WTC11 (cell line): ENCODE measurements around the gene VWDE.

ENCODE experiments used
- CREB1 ChIP-seq: sonication (generic); formaldehyde crosslinking; IDR thresholded peaks from 2 replicates; pipeline ENCODE4 v1.8.0; 2023; ENCODE audit warnings: mild to moderate bottlenecking, missing genetic modification reagents
- FOXP1 ChIP-seq: sonication (generic); formaldehyde crosslinking; IDR thresholded peaks from 2 replicates; pipeline ENCODE4 v1.8.0; 2022; ENCODE audit warnings: missing genetic modification reagents, mild to moderate bottlenecking, moderate library complexity, borderline replicate concordance
- MYBL2 ChIP-seq: sonication (generic); formaldehyde crosslinking; IDR thresholded peaks from 2 replicates; pipeline ENCODE4 v1.8.1; 2023; ENCODE audit warnings: mild to moderate bottlenecking, moderate library complexity, missing genetic modification reagents
- NR3C1 ChIP-seq: sonication (generic); formaldehyde crosslinking; conservative IDR thresholded peaks from 2 replicates; pipeline ENCODE4 v1.8.1; 2023; ENCODE audit warnings: low read depth, mild to moderate bottlenecking, missing genetic modification reagents
- SP1 ChIP-seq: sonication (generic); formaldehyde crosslinking; conservative IDR thresholded peaks from 2 replicates; pipeline ENCODE4 v1.8.1; 2022; ENCODE audit warnings: missing genetic modification reagents
- TCF7 ChIP-seq: sonication (generic); formaldehyde crosslinking; IDR thresholded peaks from 2 replicates; pipeline ENCODE4 v1.8.0; 2022; ENCODE audit warnings: mild to moderate bottlenecking, low read depth, missing genetic modification reagents, moderate library complexity
- ZNF121 ChIP-seq: sonication (generic); formaldehyde crosslinking; IDR thresholded peaks from 2 replicates; pipeline ENCODE4 v1.8.0; 2023; ENCODE audit warnings: missing genetic modification reagents
- ZNF232 ChIP-seq: sonication (generic); formaldehyde crosslinking; IDR thresholded peaks from 2 replicates; pipeline ENCODE4 v1.8.0; 2022; ENCODE audit warnings: mild to moderate bottlenecking, missing genetic modification reagents
- ZNF263 ChIP-seq: sonication (generic); formaldehyde crosslinking; IDR thresholded peaks from 2 replicates; pipeline ENCODE4 v1.8.1; 2022; ENCODE audit warnings: low read depth, mild to moderate bottlenecking, moderate library complexity, missing genetic modification reagents
- TF ChIP-seq, protein P1 (sequence below): sonication (generic); formaldehyde crosslinking; IDR thresholded peaks from 2 replicates; pipeline ENCODE4 v1.8.1; 2023; ENCODE audit warnings: mild to moderate bottlenecking, missing genetic modification reagents, moderate library complexity
- TF ChIP-seq, protein P2 (sequence below): sonication (generic); formaldehyde crosslinking; IDR thresholded peaks from 2 replicates; pipeline ENCODE4 v1.8.1; 2023; ENCODE audit warnings: mild to moderate bottlenecking, missing genetic modification reagents

DNA sequence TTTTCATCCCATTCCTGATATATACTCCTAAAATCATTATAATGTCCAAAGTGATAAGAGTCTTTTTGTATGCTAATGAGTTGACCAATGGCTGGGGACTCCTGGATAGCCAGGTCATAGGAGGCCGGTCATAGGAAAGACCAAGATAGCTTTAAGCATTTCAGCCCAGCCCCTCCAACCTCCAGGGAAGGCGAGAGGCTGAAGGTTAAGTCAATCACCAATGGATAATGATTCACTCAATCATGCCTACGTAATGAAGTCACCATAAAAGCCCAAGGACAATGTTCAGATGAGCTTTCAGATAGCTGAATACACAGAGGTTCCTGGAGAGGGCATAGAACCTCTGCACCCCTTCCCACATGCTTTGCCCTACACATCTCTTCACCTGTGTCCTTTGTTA is 75.7 kb downstream of the VWDE start:
- TF ChIP-seq, protein P1, sequence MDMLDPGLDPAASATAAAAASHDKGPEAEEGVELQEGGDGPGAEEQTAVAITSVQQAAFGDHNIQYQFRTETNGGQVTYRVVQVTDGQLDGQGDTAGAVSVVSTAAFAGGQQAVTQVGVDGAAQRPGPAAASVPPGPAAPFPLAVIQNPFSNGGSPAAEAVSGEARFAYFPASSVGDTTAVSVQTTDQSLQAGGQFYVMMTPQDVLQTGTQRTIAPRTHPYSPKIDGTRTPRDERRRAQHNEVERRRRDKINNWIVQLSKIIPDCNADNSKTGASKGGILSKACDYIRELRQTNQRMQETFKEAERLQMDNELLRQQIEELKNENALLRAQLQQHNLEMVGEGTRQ (CRISPR knock-in tag) = no peak
- no peak for TF ChIP-seq SP1 (CRISPR knock-in tag)
- TF ChIP-seq FOXP1 (CRISPR knock-in tag) = no peak
- TF ChIP-seq, protein P2, sequence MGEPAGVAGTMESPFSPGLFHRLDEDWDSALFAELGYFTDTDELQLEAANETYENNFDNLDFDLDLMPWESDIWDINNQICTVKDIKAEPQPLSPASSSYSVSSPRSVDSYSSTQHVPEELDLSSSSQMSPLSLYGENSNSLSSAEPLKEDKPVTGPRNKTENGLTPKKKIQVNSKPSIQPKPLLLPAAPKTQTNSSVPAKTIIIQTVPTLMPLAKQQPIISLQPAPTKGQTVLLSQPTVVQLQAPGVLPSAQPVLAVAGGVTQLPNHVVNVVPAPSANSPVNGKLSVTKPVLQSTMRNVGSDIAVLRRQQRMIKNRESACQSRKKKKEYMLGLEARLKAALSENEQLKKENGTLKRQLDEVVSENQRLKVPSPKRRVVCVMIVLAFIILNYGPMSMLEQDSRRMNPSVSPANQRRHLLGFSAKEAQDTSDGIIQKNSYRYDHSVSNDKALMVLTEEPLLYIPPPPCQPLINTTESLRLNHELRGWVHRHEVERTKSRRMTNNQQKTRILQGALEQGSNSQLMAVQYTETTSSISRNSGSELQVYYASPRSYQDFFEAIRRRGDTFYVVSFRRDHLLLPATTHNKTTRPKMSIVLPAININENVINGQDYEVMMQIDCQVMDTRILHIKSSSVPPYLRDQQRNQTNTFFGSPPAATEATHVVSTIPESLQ (CRISPR knock-in tag) = no peak
- no peak for TF ChIP-seq ZNF263 (CRISPR knock-in tag)
- no peak for TF ChIP-seq ZNF121 (CRISPR knock-in tag)
- TF ChIP-seq ZNF232 = no peak
- no peak for TF ChIP-seq TCF7 (CRISPR knock-in tag)
- TF ChIP-seq MYBL2 (CRISPR knock-in tag) = no peak
- no peak for TF ChIP-seq NR3C1 (CRISPR knock-in tag)
- no peak for TF ChIP-seq CREB1 (CRISPR knock-in tag)
